Tibial artery (tissue), 4 donors: Measurements from ENCODE around the gene RSPRY1.
"Not testable (repeated sequence)": the region's sequence is repeated elsewhere in the genome, so short reads cannot be mapped to it uniquely, and the experiment has no call there.

Experiments used
- DNase-seq, 2 donors: peaks; one replicate each; pipeline ENCODE4 v3.0.0-alpha.2; 2019
- H3K27ac ChIP-seq, 2 donors: fragments of 200-600 bp; sonication (generic) in 1 of 2; 1 replicate in 1 of 2; 2 replicates in 1 of 2; pipeline ENCODE4 v1.5.1; 2018 to 2019; ENCODE audit warnings: mild to moderate bottlenecking in 1 of 2
- H3K27me3 ChIP-seq, 2 donors: fragments of 200-600 bp; sonication (generic) in 1 of 2; one replicate each; pipeline versions ENCODE4 v1.5.1 to v1.6.0; 2016 to 2019
- H3K36me3 ChIP-seq, 3 donors: fragments of 200-600 bp; sonication (generic) in 2 of 3; one replicate each; pipeline ENCODE4 v1.5.1; 2016 to 2019; ENCODE audit warnings: mild to moderate bottlenecking in 2 of 3
- H3K4me1 ChIP-seq, 4 donors: fragments of 200-600 bp; sonication (generic) in 2 of 4; 1 replicate in 3 of 4; 2 replicates in 1 of 4; pipeline ENCODE4 v1.5.1; 2016 to 2019
- H3K4me3 ChIP-seq, 2 donors: fragments of 200-600 bp; sonication (generic) in 1 of 2; 1 replicate in 1 of 2; 2 replicates in 1 of 2; pipeline ENCODE4 v1.5.1; 2018 to 2019; ENCODE audit warnings: mild to moderate bottlenecking in 2 of 2
- H3K9me3 ChIP-seq, 3 donors: fragments of 200-600 bp; sonication (generic) in 1 of 3; one replicate each; pipeline ENCODE4 v1.5.1; 2016 to 2019
- CTCF ChIP-seq, 2 experiments: fragments of 200-600 bp in 1 of 2; fragments of 450-650 bp in 1 of 2; IDR thresholded peaks; one replicate each; pipeline ENCODE4 v1.5.1; 2017 to 2019; ENCODE audit warnings: antibody characterized with exemption in 2 of 2, mild to moderate bottlenecking in 1 of 2, moderate library complexity in 1 of 2
- intact Hi-C: fragments of 100-400 bp; cut with DNase I; formaldehyde crosslinking; loops from one replicate; pipeline ENCODE4 v1.15.0; 2023; ENCODE audit warnings: low total_unique reads

Gene RSPRY1

GRCh38 chr16:57192146-57192545, 6.0 kb downstream of the RSPRY1 start:
- no peaks in the 10 kb centered on the region for H3K36me3 ChIP-seq
- no peak for DNase-seq
- TF ChIP-seq CTCF (IDR thresholded peaks at IDR 0.05): no peak
- H3K27ac ChIP-seq: no peak overlapping the region
- no peak overlapping the region for H3K4me3 ChIP-seq
- no peaks in the 10 kb centered on the region for H3K27me3 ChIP-seq
- peaks cover 0 to 93% (median 49%) of the 10 kb centered on the region in 4 donors for H3K4me1 ChIP-seq
- intact Hi-C loops: no loop called here
- no peaks in the 10 kb centered on the region for H3K9me3 ChIP-seq

DNA sequence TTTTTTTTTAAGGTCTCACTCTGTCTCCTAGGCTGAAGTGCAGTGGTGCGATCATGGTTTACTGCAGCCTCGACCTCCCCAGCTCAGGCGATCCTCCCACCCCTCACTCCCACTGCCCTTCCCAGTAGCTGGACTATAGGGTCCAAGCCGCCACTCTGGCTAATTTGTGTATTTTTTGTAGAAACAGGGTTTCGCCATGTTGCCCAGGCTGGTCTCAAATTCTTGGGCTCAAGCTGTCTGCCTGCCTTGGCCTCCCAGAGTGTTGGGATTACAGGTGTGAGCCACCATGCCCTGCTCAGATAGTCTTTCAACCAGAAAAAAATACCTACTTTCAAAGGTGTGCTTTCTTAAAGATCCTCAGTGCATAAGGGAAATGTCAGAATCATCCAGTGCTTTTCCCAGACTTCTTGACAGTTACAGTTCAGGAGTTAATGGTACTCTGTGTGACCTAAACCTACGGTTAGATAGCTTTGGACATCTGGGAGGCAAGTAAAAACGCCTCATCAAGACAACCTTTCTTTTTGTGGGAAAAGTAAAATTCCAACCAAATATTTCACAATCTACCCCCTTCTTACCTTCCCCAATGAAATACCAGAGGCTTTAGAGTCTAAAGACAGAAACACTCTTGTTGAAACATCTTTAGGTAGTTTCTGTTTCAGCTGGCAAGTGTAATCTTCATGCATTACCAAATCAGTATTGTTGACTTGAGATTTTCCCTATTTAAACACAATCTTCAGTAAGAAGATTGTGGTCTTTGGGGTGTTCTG, 6.8 kb downstream of the RSPRY1 start:
- no peaks in the 10 kb centered on the region for H3K9me3 ChIP-seq
- DNase-seq: no peak
- H3K36me3 ChIP-seq: no peaks in the 10 kb centered on the region
- no peak for TF ChIP-seq CTCF (IDR thresholded peaks at IDR 0.05)
- no peaks in the 10 kb centered on the region for H3K27me3 ChIP-seq
- intact Hi-C loops: no loop called here
- H3K4me1 ChIP-seq: peaks cover 0 to 87% (median 42%) of the 10 kb centered on the region in 4 donors
- peak overlapping the region in 1 of 2 donors; percentile 29 for H3K27ac ChIP-seq
- H3K4me3 ChIP-seq: no peak overlapping the region

- H3K27ac ChIP-seq: peak overlapping the region; percentile 29 to 41
- H3K4me3 ChIP-seq: no peak overlapping the region
- no peaks in the 10 kb centered on the region for H3K9me3 ChIP-seq
- peaks cover 0 to 73% (median 36%) of the 10 kb centered on the region in 4 donors for H3K4me1 ChIP-seq
- H3K36me3 ChIP-seq: no peaks in the 10 kb centered on the region
- TF ChIP-seq CTCF (IDR thresholded peaks at IDR 0.05): no peak
- H3K27me3 ChIP-seq: no peaks in the 10 kb centered on the region
- intact Hi-C loops: no loop called here
- no peak for DNase-seq
These were observed 8.4 kb downstream of the RSPRY1 start for GRCh38 chr16:57194512-57194911.

DNA sequence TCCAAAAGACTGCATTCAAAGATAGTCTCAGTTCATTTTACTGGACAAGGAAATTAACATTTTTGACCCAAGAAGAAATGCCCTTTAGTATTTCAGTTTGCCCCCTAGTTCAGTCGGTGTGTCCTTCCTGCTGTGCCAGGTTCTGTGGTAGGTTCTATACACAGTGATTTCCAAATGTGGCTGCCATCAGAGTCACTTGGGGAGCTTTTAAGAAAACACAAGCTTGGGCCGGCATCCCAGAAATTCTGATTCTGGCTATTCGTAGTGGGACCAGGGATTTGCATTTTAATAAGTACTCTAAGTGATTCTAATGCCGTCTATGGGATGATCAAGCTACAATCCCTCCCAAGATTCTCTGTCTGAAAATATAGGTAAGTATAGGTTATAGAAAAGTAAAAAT, 10.2 kb downstream of the RSPRY1 start:
- DNase-seq: no peak
- peak overlapping the region in 1 of 2 donors; percentile 29 for H3K27ac ChIP-seq
- intact Hi-C loops: no loop called here

DNA sequence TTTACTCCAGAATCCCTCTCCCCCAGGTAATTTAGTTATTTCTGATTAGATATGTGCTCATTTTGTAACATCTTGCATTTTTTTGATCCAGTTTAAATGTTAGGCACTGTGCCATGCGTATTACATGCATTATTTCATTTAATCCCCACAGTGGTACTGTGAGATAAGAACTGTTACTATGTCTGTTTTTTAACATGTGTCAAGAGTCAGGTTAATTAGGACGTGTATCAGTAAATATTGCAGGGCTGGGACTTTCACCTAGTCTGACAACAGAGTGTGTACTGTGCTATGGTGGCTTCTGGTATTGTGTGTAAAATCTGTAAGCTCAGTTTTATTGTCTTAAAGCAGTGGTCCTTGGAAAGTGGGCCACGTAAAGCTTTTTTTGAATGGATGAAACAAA, 10.6 kb downstream of the RSPRY1 start:
- TF ChIP-seq CTCF (IDR thresholded peaks at IDR 0.05): no peak
- H3K27ac ChIP-seq: peak overlapping the region in 1 of 2 donors; percentile 29
- intact Hi-C loops: no loop called here
- H3K9me3 ChIP-seq: no peaks in the 10 kb centered on the region
- DNase-seq: no peak
- no peak overlapping the region for H3K4me3 ChIP-seq
- no peaks in the 10 kb centered on the region for H3K27me3 ChIP-seq
- H3K4me1 ChIP-seq: peaks cover 0 to 51% (median 23%) of the 10 kb centered on the region in 4 donors
- H3K36me3 ChIP-seq: no peaks in the 10 kb centered on the region

More for the DNA sequence above, 10.2 kb downstream of the RSPRY1 start:
- TF ChIP-seq CTCF (IDR thresholded peaks at IDR 0.05): no peak
- H3K36me3 ChIP-seq: no peaks in the 10 kb centered on the region
- peaks cover 0 to 55% (median 27%) of the 10 kb centered on the region in 4 donors for H3K4me1 ChIP-seq
- H3K9me3 ChIP-seq: no peaks in the 10 kb centered on the region
- H3K27me3 ChIP-seq: no peaks in the 10 kb centered on the region
- no peak overlapping the region for H3K4me3 ChIP-seq

- H3K27me3 ChIP-seq, DNase-seq, H3K4me3 ChIP-seq, intact Hi-C loops, H3K36me3 ChIP-seq, H3K9me3 ChIP-seq, H3K27ac ChIP-seq: not testable (repeated sequence)
- peaks cover 0 to 15% (median 5%) of the 10 kb centered on the region in 4 donors for H3K4me1 ChIP-seq
These were observed 14.2 kb downstream of the RSPRY1 start for GRCh38 chr16:57200321-57200720.

DNA sequence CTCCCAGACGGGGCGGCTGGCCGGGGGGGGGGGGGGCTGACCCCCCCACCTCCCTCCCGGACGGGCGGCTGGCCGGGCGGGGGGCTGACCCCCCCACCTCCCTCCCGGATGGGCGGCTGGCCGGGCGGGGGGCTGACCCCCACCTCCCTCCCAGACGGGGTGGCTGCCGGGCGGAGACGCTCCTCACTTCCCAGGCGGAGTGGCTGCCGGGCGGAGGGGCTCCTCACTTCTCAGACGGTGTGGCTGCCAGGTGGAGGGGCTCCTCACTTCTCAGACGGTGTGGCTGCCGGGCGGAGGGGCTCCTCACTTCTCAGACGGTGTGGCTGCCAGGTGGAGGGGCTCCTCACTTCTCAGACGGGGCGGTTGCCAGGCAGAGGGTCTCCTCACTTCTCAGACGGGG, 14.8 kb downstream of the RSPRY1 start:
- intact Hi-C loops, H3K27ac ChIP-seq, H3K27me3 ChIP-seq, H3K4me3 ChIP-seq, H3K9me3 ChIP-seq, DNase-seq: not testable (repeated sequence)
- peaks cover 0 to 11% (median 4%) of the 10 kb centered on the region in 4 donors for H3K4me1 ChIP-seq
- H3K36me3 ChIP-seq: peaks cover 14 to 15% (median 14%) of the 10 kb centered on the region in 3 donors
